WTC11 (cell line): ENCODE results near the gene CAST.

Source experiments
- ATF3 ChIP-seq: sonication (generic); formaldehyde crosslinking; conservative IDR thresholded peaks from 2 replicates; pipeline ENCODE4 v1.8.1; 2022; ENCODE audit warnings: mild to moderate bottlenecking, missing genetic modification reagents
- CREM ChIP-seq: sonication (generic); formaldehyde crosslinking; IDR thresholded peaks from 2 replicates; pipeline ENCODE4 v1.8.1; 2022; ENCODE audit warnings: mild to moderate bottlenecking, missing genetic modification reagents, moderate library complexity
- CTCF ChIP-seq: fragments of 200-600 bp; IDR thresholded peaks from 2 replicates; pipeline ENCODE4 v1.8.0; 2022; ENCODE audit warnings: antibody characterized with exemption
- E2F4 ChIP-seq: sonication (generic); formaldehyde crosslinking; IDR thresholded peaks from 2 replicates; pipeline ENCODE4 v1.8.1; 2022; ENCODE audit warnings: low read depth, mild to moderate bottlenecking, moderate library complexity, missing genetic modification reagents, borderline replicate concordance
- ETV6 ChIP-seq: sonication (generic); formaldehyde crosslinking; IDR thresholded peaks from 2 replicates; pipeline ENCODE4 v1.8.1; 2022; ENCODE audit warnings: mild to moderate bottlenecking, missing genetic modification reagents
- NR2C2 ChIP-seq: sonication (generic); formaldehyde crosslinking; IDR thresholded peaks from 2 replicates; pipeline ENCODE4 v1.8.0; 2022; ENCODE audit warnings: mild to moderate bottlenecking, missing genetic modification reagents
- SP1 ChIP-seq: sonication (generic); formaldehyde crosslinking; conservative IDR thresholded peaks from 2 replicates; pipeline ENCODE4 v1.8.1; 2022; ENCODE audit warnings: missing genetic modification reagents
- TF ChIP-seq, protein P1 (sequence below): sonication (generic); formaldehyde crosslinking; IDR thresholded peaks from 2 replicates; pipeline ENCODE4 v1.8.1; 2023; ENCODE audit warnings: mild to moderate bottlenecking, missing genetic modification reagents, moderate library complexity
- TF ChIP-seq, protein P2 (sequence below): sonication (generic); formaldehyde crosslinking; IDR thresholded peaks from 2 replicates; pipeline ENCODE4 v1.8.1; 2022; ENCODE audit warnings: mild to moderate bottlenecking, moderate library complexity, missing genetic modification reagents
- TF ChIP-seq, protein P3 (sequence below): sonication (generic); formaldehyde crosslinking; IDR thresholded peaks from 2 replicates; pipeline ENCODE4 v1.8.1; 2023; ENCODE audit warnings: mild to moderate bottlenecking, missing genetic modification reagents, borderline replicate concordance

GRCh38 chr5:96712100-96712746, 50.0 kb downstream of the CAST start:
- TF ChIP-seq CTCF: no peak
- no peak for TF ChIP-seq CREM
- TF ChIP-seq ETV6 (CRISPR knock-in tag): no peak
- TF ChIP-seq, protein P1, sequence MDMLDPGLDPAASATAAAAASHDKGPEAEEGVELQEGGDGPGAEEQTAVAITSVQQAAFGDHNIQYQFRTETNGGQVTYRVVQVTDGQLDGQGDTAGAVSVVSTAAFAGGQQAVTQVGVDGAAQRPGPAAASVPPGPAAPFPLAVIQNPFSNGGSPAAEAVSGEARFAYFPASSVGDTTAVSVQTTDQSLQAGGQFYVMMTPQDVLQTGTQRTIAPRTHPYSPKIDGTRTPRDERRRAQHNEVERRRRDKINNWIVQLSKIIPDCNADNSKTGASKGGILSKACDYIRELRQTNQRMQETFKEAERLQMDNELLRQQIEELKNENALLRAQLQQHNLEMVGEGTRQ (CRISPR knock-in tag): no peak
- no peak for TF ChIP-seq ATF3
- TF ChIP-seq SP1 (CRISPR knock-in tag): no peak
- TF ChIP-seq, protein P2, sequence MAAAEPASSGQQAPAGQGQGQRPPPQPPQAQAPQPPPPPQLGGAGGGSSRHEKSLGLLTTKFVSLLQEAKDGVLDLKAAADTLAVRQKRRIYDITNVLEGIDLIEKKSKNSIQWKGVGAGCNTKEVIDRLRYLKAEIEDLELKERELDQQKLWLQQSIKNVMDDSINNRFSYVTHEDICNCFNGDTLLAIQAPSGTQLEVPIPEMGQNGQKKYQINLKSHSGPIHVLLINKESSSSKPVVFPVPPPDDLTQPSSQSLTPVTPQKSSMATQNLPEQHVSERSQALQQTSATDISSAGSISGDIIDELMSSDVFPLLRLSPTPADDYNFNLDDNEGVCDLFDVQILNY (CRISPR knock-in tag): no peak
- TF ChIP-seq, protein P3, sequence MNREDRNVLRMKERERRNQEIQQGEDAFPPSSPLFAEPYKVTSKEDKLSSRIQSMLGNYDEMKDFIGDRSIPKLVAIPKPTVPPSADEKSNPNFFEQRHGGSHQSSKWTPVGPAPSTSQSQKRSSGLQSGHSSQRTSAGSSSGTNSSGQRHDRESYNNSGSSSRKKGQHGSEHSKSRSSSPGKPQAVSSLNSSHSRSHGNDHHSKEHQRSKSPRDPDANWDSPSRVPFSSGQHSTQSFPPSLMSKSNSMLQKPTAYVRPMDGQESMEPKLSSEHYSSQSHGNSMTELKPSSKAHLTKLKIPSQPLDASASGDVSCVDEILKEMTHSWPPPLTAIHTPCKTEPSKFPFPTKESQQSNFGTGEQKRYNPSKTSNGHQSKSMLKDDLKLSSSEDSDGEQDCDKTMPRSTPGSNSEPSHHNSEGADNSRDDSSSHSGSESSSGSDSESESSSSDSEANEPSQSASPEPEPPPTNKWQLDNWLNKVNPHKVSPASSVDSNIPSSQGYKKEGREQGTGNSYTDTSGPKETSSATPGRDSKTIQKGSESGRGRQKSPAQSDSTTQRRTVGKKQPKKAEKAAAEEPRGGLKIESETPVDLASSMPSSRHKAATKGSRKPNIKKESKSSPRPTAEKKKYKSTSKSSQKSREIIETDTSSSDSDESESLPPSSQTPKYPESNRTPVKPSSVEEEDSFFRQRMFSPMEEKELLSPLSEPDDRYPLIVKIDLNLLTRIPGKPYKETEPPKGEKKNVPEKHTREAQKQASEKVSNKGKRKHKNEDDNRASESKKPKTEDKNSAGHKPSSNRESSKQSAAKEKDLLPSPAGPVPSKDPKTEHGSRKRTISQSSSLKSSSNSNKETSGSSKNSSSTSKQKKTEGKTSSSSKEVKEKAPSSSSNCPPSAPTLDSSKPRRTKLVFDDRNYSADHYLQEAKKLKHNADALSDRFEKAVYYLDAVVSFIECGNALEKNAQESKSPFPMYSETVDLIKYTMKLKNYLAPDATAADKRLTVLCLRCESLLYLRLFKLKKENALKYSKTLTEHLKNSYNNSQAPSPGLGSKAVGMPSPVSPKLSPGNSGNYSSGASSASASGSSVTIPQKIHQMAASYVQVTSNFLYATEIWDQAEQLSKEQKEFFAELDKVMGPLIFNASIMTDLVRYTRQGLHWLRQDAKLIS (CRISPR knock-in tag): no peak
- no peak for TF ChIP-seq E2F4
- TF ChIP-seq NR2C2: no peak
